Right lobe of liver (tissue), 4 donors: ENCODE measurements around the gene ARMH3.

Source experiments
- POLR2A ChIP-seq: fragments of 450-650 bp; IDR thresholded peaks from one replicate; pipeline ENCODE4 v1.6.1; 2017; ENCODE audit warnings: antibody characterized with exemption, mild to moderate bottlenecking
- TF ChIP-seq, protein P1 (sequence below), 4 donors: fragments of 200-600 bp in 3 of 4; fragments of 450-650 bp in 1 of 4; IDR thresholded peaks; one replicate each; pipeline versions ENCODE4 v1.5.1 to v1.8.0; 2016 to 2022; ENCODE audit warnings: antibody characterized with exemption in 4 of 4, mild to moderate bottlenecking in 2 of 4
- donor health status: DM: no; HTN: no; CAD: no.
- donor health status: DM: no; HTN: no; CAD: no.
- donor health status: DM: no; HTN: yes; CAD: no.

DNA sequence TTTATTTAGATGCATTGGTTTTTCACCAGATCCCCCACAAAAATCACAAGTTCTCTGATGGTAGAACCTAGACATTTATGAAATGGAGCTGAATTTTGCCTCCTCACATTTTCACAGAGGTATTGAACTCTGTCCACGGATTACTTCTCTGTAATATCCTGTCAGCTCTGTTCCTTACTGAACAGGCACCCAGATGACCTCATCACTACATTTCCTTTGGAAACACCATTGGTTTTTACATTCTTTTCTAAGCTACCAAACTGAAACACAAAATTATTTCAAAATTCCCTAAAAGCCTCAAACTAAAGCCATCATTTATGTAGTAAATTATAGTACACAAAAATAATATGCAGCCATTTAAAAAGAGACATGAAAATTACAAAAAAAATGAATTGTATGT lies 114.1 kb downstream of the ARMH3 start:
- TF ChIP-seq, protein P1, sequence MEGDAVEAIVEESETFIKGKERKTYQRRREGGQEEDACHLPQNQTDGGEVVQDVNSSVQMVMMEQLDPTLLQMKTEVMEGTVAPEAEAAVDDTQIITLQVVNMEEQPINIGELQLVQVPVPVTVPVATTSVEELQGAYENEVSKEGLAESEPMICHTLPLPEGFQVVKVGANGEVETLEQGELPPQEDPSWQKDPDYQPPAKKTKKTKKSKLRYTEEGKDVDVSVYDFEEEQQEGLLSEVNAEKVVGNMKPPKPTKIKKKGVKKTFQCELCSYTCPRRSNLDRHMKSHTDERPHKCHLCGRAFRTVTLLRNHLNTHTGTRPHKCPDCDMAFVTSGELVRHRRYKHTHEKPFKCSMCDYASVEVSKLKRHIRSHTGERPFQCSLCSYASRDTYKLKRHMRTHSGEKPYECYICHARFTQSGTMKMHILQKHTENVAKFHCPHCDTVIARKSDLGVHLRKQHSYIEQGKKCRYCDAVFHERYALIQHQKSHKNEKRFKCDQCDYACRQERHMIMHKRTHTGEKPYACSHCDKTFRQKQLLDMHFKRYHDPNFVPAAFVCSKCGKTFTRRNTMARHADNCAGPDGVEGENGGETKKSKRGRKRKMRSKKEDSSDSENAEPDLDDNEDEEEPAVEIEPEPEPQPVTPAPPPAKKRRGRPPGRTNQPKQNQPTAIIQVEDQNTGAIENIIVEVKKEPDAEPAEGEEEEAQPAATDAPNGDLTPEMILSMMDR (IDR thresholded peaks at IDR 0.05), result no peak
- TF ChIP-seq POLR2A, result no peak
